OCI-LY3 (cell line): ENCODE data around the gene PYGO1.

ENCODE experiments used
- H2AFZ ChIP-seq: fragments of 200-600, 300-600 bp; shearing (Covaris generic); 2 replicates; pipeline ENCODE4 v1.6.0; 2014; ENCODE audit warnings: antibody characterized with exemption, low read depth, low read length
- H3K27ac ChIP-seq: fragments of 200-600, 300-600 bp; sonication (generic); 2 replicates; pipeline ENCODE4 v1.5.1; 2014; ENCODE audit warnings: mild to moderate bottlenecking, low read length, moderate library complexity, mixed read lengths
- H3K27me3 ChIP-seq: fragments of 200-600, 300-600 bp; sonication (generic); 2 replicates; pipeline ENCODE4 v1.6.1; 2014; ENCODE audit warnings: low read depth, low read length, mixed read lengths
- H3K36me3 ChIP-seq: fragments of 200-600, 300-600 bp; sonication (generic); replicated peaks from 2 replicates; pipeline ENCODE3; 2014; ENCODE audit warnings: low read depth, low read length, mixed read lengths
- H3K4me1 ChIP-seq: fragments of 300-600, 200-600 bp; sonication (generic); 2 replicates; pipeline ENCODE4 v1.6.1; 2014; ENCODE audit warnings: low read length, mixed read lengths
- H3K4me2 ChIP-seq: fragments of 200-600, 300-600 bp; sonication (generic); 2 replicates; pipeline ENCODE4 v1.6.1; 2014; ENCODE audit warnings: low read length, mixed read lengths
- H3K4me3 ChIP-seq: fragments of 300-600, 200-600 bp; sonication (generic); 2 replicates; pipeline ENCODE4 v1.5.1; 2014; ENCODE audit warnings: antibody characterized with exemption, mild to moderate bottlenecking, low read length, moderate library complexity
- H3K79me2 ChIP-seq: fragments of 300-600, 200-600 bp; shearing (Covaris generic); 2 replicates; pipeline ENCODE4 v1.6.1; 2014; ENCODE audit warnings: mild to moderate bottlenecking, low read length, mixed read lengths
- H3K9ac ChIP-seq: fragments of 300-600, 200-600 bp; shearing (Covaris generic); 2 replicates; pipeline ENCODE4 v1.6.0; 2014; ENCODE audit warnings: mild to moderate bottlenecking, low read length, moderate library complexity
- H3K9me3 ChIP-seq: fragments of 200-600, 300-600 bp; shearing (Covaris generic); 2 replicates; pipeline ENCODE4 v1.6.1; 2014; ENCODE audit warnings: low read length, mixed read lengths; ENCODE audit not compliant: insufficient read depth
- H4K20me1 ChIP-seq: fragments of 200-600, 300-600 bp; sonication (generic); 2 replicates; pipeline ENCODE4 v1.6.1; 2016; ENCODE audit warnings: low read length, mixed read lengths; ENCODE audit not compliant: insufficient read depth
- EZH2phosphoT487 ChIP-seq: fragments of 200-600 bp; shearing (Covaris generic); IDR thresholded peaks from 2 replicates; pipeline ENCODE4 v1.6.1; 2018; ENCODE audit warnings: antibody characterized with exemption, mixed run types, low read depth
- TF ChIP-seq, protein P1 (sequence below): fragments of 200-600, 300-600 bp; sonication (generic); IDR thresholded peaks from 2 replicates; pipeline ENCODE4 v1.5.1; 2014; ENCODE audit warnings: antibody characterized with exemption, low read length, low read depth

Gene PYGO1

GRCh38 chr15:55588815-55589115 is 620 bp upstream of the PYGO1 start:
- H2AFZ ChIP-seq = no peak overlapping the region
- peak overlapping the region; percentile 72 for H3K4me3 ChIP-seq
- H3K36me3 ChIP-seq = peaks cover 3% of the 10 kb centered on the region
- no peak for TF ChIP-seq EZH2phosphoT487
- TF ChIP-seq, protein P1, sequence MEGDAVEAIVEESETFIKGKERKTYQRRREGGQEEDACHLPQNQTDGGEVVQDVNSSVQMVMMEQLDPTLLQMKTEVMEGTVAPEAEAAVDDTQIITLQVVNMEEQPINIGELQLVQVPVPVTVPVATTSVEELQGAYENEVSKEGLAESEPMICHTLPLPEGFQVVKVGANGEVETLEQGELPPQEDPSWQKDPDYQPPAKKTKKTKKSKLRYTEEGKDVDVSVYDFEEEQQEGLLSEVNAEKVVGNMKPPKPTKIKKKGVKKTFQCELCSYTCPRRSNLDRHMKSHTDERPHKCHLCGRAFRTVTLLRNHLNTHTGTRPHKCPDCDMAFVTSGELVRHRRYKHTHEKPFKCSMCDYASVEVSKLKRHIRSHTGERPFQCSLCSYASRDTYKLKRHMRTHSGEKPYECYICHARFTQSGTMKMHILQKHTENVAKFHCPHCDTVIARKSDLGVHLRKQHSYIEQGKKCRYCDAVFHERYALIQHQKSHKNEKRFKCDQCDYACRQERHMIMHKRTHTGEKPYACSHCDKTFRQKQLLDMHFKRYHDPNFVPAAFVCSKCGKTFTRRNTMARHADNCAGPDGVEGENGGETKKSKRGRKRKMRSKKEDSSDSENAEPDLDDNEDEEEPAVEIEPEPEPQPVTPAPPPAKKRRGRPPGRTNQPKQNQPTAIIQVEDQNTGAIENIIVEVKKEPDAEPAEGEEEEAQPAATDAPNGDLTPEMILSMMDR = no peak
- peaks cover 4% of the 10 kb centered on the region; the same call in 1 of the 2 replicates for H3K79me2 ChIP-seq
- H3K9me3 ChIP-seq = no peaks in the 10 kb centered on the region
- no peaks in the 10 kb centered on the region for H4K20me1 ChIP-seq
- no peaks in the 10 kb centered on the region for H3K27me3 ChIP-seq
- no peak overlapping the region for H3K27ac ChIP-seq
- H3K4me2 ChIP-seq = peak overlapping the region; percentile 67
- H3K4me1 ChIP-seq = peaks cover 28% of the 10 kb centered on the region
- peak overlapping the region; percentile 19; the same call in 1 of the 2 replicates for H3K9ac ChIP-seq

DNA sequence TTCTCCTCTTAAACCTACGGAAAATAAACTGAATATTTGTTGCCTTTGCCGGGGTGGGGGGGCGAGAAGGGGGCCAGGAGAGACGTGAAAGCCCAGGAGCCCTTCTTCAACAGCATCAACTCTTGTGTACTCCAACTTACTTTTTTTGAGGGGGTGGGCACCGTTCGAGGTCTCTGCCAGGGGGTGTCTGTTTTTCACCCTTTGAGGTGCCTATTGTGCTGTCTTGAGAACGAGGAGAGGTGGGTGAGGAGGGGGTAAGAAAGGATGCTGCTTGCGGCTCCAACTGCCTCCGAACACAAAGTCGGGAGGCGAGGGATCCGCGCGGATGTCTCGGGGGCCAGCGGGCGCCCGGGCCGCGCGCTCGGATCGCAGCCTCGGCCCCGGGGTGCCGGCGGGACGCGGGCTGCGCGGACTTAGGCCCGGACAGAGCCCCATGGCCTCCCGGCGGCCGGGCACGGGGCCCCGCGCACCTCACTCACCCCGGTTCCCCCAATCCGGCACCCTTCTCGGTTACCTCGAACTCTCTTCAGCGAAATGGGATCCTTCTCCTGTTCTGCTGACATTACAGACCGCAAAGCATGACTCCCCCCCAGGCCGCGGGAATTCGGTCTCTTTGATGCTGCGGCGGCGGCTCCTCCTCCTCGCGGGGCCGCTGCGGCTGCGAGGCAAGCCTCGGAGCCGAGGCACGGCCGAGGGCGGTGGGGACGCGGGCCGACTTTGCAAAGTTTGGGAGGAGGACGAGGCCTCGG is 650 bp downstream of the PYGO1 start:
- peak overlapping the region; percentile 87 for H3K4me2 ChIP-seq
- H3K9me3 ChIP-seq = no peaks in the 10 kb centered on the region
- H3K9ac ChIP-seq = peak overlapping the region; percentile 70
- H3K27me3 ChIP-seq = no peaks in the 10 kb centered on the region
- TF ChIP-seq, protein P1 = no peak
- TF ChIP-seq EZH2phosphoT487 = no peak
- peak overlapping the region; percentile 72 for H2AFZ ChIP-seq
- H3K36me3 ChIP-seq = peaks cover 3% of the 10 kb centered on the region
- no peak overlapping the region for H3K27ac ChIP-seq
- H3K4me3 ChIP-seq = peak overlapping the region; percentile 79
- H3K4me1 ChIP-seq = peaks cover 20% of the 10 kb centered on the region
- H4K20me1 ChIP-seq = no peaks in the 10 kb centered on the region
- peaks cover 4% of the 10 kb centered on the region; the same call in 1 of the 2 replicates for H3K79me2 ChIP-seq

DNA sequence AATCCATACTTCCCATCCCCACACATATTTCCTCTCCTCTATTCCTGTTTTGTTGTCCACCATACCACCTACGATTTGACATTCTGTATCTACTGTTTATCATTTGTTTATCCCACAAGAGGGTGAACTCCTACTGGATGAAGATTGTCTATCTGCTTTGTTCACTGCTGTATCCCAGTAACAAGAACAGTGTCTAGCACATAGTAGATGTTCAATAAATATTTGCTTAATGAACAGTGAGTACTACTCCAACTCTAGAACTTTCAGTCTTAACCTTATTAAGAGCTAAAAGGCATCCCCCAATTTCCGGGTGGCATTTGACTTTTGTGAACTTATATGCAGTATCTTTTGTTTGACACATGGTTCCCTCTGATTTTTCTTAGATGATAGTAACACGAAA is 1.3 kb downstream of the PYGO1 start:
- Histone ChIP-seq H2AFZ (no peak overlapping the region), H3K4me3 (no peak overlapping the region), H3K4me2 (peak overlapping the region; percentile 37; the same call in 1 of the 2 replicates), H3K4me1 (peaks cover 14% of the 10 kb centered on the region), H3K9ac (no peak overlapping the region), H3K79me2 (peaks cover 4% of the 10 kb centered on the region; the same call in 1 of the 2 replicates), H4K20me1 (no peaks in the 10 kb centered on the region), H3K9me3 (no peaks in the 10 kb centered on the region), H3K27ac (no peak overlapping the region), H3K36me3 (peaks cover 3% of the 10 kb centered on the region), H3K27me3 (no peaks in the 10 kb centered on the region)
- TF ChIP-seq, protein P1 = no peak
- TF ChIP-seq EZH2phosphoT487 = no peak

GRCh38 chr15:55576943-55577342 is 11.2 kb downstream of the PYGO1 start:
- H3K9me3 ChIP-seq = peaks cover 3% of the 10 kb centered on the region; the same call in 1 of the 2 replicates
- no peak overlapping the region for H3K4me2 ChIP-seq
- H2AFZ ChIP-seq = no peak overlapping the region
- no peaks in the 10 kb centered on the region for H3K79me2 ChIP-seq
- no peaks in the 10 kb centered on the region for H4K20me1 ChIP-seq
- TF ChIP-seq, protein P1 = no peak
- TF ChIP-seq EZH2phosphoT487 = no peak
- no peaks in the 10 kb centered on the region for H3K27me3 ChIP-seq
- no peaks in the 10 kb centered on the region for H3K4me1 ChIP-seq
- H3K36me3 ChIP-seq = peaks cover 2% of the 10 kb centered on the region
- no peak overlapping the region for H3K27ac ChIP-seq
- no peak overlapping the region for H3K9ac ChIP-seq
- H3K4me3 ChIP-seq = no peak overlapping the region
